Mucosa of descending colon (tissue), 3 donors: ENCODE measurements around the gene CFAP57. TPM values are rescaled to one million over a fixed set of nuclear protein-coding genes. Genes with fewer than 3 reads are reported as not detected.
A peak's percentile ranks its signal among the peaks of the same experiment; 100 is the strongest.

ENCODE experiments used
- ATAC-seq: fragments of 200-7000 bp; cut with Tn5 transposase; one replicate; pipeline ENCODE4 v1.9.1; 2020; ENCODE audit warnings: mild to moderate bottlenecking, moderate library complexity
- DNase-seq, 3 donors: peaks; one replicate each; pipeline ENCODE4 v3.0.0-alpha.2; 2020
- H3K36me3 ChIP-seq: fragments of 200-600 bp; one replicate; pipeline ENCODE4 v1.8.0; 2021; ENCODE audit warnings: low read depth, mild to moderate bottlenecking
- H3K4me1 ChIP-seq: fragments of 200-600 bp; one replicate; pipeline ENCODE4 v1.8.0; 2021; ENCODE audit warnings: low read depth, mild to moderate bottlenecking
- H3K4me3 ChIP-seq: fragments of 200-600 bp; one replicate; pipeline ENCODE4 v1.8.0; 2021; ENCODE audit warnings: mild to moderate bottlenecking
- H3K9me3 ChIP-seq: fragments of 200-600 bp; one replicate; pipeline ENCODE4 v1.8.0; 2021; ENCODE audit warnings: mild to moderate bottlenecking
- CTCF ChIP-seq: fragments of 200-600 bp; IDR thresholded peaks from one replicate; pipeline ENCODE4 v1.8.0; 2022; ENCODE audit warnings: antibody characterized with exemption, mild to moderate bottlenecking
- intact Hi-C, 2 donors: fragments of 100-400 bp; cut with DNase I in 1 of 2; cut with micrococcal nuclease in 1 of 2; formaldehyde crosslinking; loops; one replicate each; pipeline versions ENCODE4 v1.11.0 to v1.11.1; 2022; cut with DNase I, micrococcal nuclease
- total RNA-seq, 3 donors: library from RNA; stranded (reverse); fragmentation: NEBNext Ultra II Directional in 2 of 3; extraction: Animal tissue kit (Norgen Biotek cat#: 25700) in 2 of 3; gene quantifications; one replicate each; pipeline versions ENCODE4 v1.2.1 to v1.2.4, GENCODE V29; 2021 to 2023
- donor health status: DM: no; HTN: no; CAD: no; lungs with moderate emphysema.
- donor health status: DM: no; HTN: no; CAD: no.
- donor health status: DM: no; HTN: yes; CAD: no.

Gene CFAP57
- total RNA-seq, 3 donors from 2014 or later, result 0.34 TPM; not detected in 2

- Histone ChIP-seq H3K36me3 (no peaks in the 10 kb centered on the region), H3K9me3 (no peaks in the 10 kb centered on the region), H3K4me3 (no peak overlapping the region), H3K4me1 (peaks cover 10% of the 10 kb centered on the region)
- ATAC-seq (no peak), DNase-seq (peak in 1 of 3 donors; percentile 4)
- intact Hi-C loops, result no loop called here
- TF ChIP-seq CTCF, result no peak
Observed at GRCh38 chr1:43272161-43272560, 100.0 kb downstream of the CFAP57 start.

GRCh38 chr1:43272576-43273571, 100.7 kb downstream of the CFAP57 start:
- H3K36me3 ChIP-seq, result no peaks in the 10 kb centered on the region
- DNase-seq (peak in 2 of 3 donors; percentile 7 to 42), ATAC-seq (no peak)
- intact Hi-C loops, result no loop called here
- peaks cover 10% of the 10 kb centered on the region for H3K4me1 ChIP-seq
- no peak for TF ChIP-seq CTCF
- H3K4me3 ChIP-seq, result no peak overlapping the region
- no peaks in the 10 kb centered on the region for H3K9me3 ChIP-seq

- H3K4me1 ChIP-seq, result peaks cover 10% of the 10 kb centered on the region
- intact Hi-C loops, result no loop called here
- no peak for TF ChIP-seq CTCF
- no peaks in the 10 kb centered on the region for H3K9me3 ChIP-seq
- no peaks in the 10 kb centered on the region for H3K36me3 ChIP-seq
- DNase-seq (no peak), ATAC-seq (no peak)
- no peak overlapping the region for H3K4me3 ChIP-seq
Observed at GRCh38 chr1:43273708-43274107, 101.6 kb downstream of the CFAP57 start.

- peaks cover 10% of the 10 kb centered on the region for H3K4me1 ChIP-seq
- no peaks in the 10 kb centered on the region for H3K36me3 ChIP-seq
- H3K4me3 ChIP-seq, result no peak overlapping the region
- no peaks in the 10 kb centered on the region for H3K9me3 ChIP-seq
- DNase-seq (peak in 1 of 3 donors; percentile 46), ATAC-seq (peak; percentile 8)
- TF ChIP-seq CTCF, result no peak
- intact Hi-C loops, result no loop called here
Observed at GRCh38 chr1:43274125-43274803, 102.1 kb downstream of the CFAP57 start.

GRCh38 chr1:43274804-43275180, 102.7 kb downstream of the CFAP57 start:
- Histone ChIP-seq H3K4me1 (peaks cover 10% of the 10 kb centered on the region), H3K36me3 (no peaks in the 10 kb centered on the region), H3K9me3 (no peaks in the 10 kb centered on the region), H3K4me3 (no peak overlapping the region)
- no peak for TF ChIP-seq CTCF
- DNase-seq, result no peak
- ATAC-seq, result no peak
- intact Hi-C loops, result no loop called here
